Limb (tissue), 2 donors: Measurements from ENCODE around the gene TXNRD2.

Experiments
- DNase-seq, 2 donors: peaks; one replicate each; pipeline ENCODE4 v3.0.0-alpha.2; 2016; ENCODE audit errors: extremely low spot score in 2 of 2

Gene TXNRD2

DNA sequence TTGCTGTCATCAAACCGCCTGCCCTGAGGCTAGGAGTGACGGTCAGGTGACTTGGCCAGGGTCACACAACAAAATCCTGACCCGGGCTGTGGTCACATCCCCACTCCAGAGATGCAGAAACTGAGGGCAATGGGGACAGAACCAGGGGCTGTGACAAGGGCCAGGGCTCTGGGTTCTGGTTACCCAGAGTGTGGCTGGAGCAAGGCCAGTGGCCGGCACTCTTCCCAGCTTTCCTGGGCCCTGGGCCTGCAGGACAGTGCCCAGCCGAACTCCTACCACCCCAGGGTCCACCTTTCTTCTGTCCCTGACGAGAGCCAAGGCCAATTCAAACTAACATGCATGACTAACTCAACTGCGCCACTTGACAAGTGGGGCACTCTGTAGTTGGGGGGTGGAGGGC is 39.1 kb upstream of the TXNRD2 start:
- no peak for DNase-seq

DNA sequence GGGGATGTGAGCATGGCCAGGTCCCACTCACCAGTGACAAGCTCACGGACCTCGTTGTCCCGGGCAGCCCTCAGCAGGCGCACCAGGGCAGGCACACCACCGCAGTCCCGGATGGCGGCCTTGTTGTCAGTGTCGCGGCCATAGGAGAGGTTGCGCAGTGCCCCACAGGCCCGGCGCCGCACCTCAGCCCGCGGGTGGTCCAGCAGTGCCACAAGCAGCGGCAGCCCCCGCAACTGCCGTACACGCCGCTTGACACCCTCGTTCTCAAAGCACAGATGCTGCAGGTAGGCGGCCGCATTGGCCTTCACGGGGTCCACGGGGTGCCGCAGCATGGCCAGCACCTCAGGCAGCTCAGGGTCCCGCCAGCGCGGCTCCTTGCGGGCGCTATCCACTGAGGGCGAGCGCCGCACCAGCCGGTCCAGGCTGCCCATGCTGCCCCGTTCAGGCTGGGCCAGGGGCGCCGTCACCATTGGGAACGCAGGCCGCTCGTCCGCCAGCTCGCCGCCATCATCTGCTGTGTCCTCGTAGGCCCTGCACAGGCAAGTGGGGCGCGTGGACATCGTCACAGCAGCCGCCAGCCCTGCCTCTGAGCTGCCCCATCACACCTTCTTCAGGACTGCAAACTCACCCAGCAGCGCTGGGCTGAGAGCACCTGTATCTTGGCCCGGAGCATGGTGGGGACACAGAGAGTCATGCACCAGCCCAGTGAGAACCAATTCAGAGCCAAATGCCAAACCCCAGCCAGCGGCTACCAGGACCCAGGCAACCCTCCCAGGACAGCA is 38.3 kb upstream of the TXNRD2 start:
- DNase-seq = no peak

DNA sequence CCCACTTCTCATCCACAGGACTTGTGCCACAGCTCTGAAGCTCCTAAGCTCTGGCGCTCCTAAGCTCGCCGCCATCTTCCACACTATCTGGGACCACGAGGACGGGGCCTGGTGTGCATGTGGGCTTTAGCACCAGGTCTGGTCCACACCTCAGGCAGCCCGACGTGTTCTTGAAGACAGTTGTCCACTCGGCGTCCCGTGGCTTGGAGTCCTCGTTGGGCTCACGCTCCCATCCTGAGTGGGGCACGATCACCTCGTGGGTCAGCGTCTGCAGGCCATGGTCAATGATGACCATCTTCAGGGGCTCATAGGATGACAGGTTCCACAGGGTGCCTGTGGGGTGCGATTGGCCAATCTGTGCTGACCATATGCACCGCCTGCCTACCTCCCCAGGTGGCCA is 37.1 kb upstream of the TXNRD2 start:
- DNase-seq = no peak

DNA sequence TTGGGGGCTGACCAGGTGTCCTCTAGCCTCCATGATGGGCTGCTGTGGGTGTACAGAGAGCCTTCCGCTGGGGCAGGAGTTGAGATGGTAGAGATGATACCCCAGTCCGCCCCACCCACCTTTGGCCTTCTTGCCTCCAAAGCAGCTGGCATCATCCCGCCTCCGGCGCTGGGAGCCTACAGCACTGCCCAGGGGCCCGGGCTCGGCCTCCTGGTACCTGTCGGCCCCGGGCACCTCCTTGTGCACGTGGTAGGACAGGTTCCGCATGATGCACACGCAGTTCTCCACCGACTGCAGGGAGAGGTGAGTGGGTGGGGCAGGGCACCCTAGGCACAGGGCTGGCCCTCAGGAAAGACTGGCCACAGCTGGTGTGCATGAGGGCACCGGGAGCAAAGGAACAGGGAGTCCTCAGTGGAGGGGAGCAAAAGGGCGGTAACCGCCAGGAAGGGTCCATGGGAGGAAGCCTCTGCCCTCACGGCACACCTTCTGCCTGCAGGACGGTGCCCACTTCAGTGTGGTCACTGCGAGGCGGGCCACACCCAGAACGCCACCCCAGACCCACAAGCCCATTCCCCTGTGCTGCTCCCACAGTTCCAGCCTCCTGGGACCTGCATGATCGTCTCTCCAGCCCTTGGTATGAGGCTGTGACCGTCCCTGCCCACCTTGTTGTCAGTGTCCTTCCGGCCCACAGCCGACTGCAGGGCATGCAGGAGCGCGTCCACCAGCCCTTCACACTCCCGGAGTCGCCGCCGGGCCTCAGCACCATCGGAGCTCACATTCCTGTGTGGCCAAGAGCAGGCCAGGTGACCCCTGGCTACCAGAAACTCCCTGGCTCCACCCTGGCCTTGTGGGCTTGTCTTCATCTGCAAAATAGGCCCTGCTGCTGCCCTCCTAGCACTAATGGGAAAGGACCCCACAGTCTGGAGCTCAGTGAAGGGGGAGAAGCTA is 36.0 kb upstream of the TXNRD2 start:
- DNase-seq = no peak

DNA sequence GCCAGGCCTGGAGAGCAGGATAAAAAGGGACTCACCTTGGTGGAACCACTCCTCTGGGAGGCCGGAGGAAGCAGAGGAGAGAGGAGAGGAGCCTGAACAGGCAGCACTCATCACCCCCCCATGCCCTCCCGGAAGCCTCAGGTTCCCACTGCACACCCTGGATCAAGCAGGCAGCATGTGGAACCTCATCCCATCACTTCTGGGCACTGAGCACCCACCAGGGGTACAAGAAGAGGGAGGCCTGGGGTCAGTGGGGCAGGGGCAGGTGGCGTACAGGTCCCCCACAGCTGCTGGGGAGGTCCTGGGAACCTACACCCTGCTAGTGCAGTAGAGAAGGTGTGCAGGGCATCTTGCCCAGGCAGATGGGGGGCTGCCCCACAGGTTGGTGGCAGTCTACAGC is 35.1 kb upstream of the TXNRD2 start:
- no peak for DNase-seq

DNA sequence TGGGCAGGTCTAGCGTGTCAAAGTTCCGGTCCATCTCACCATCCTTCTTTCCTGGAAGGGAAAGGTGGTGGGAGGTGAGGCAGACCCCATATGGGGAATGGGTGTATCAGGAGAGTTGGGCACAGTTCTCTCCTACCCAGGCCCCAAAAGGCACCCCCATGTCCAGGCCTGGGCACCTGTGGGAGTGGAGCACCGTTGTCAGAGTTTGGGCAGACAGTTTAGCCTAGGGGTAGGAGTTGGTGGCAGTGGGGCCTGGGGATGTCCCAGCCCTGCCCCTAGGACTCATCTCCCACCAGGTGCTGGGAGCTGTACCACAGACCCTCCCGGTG is 34.1 kb upstream of the TXNRD2 start:
- DNase-seq = no peak

DNA sequence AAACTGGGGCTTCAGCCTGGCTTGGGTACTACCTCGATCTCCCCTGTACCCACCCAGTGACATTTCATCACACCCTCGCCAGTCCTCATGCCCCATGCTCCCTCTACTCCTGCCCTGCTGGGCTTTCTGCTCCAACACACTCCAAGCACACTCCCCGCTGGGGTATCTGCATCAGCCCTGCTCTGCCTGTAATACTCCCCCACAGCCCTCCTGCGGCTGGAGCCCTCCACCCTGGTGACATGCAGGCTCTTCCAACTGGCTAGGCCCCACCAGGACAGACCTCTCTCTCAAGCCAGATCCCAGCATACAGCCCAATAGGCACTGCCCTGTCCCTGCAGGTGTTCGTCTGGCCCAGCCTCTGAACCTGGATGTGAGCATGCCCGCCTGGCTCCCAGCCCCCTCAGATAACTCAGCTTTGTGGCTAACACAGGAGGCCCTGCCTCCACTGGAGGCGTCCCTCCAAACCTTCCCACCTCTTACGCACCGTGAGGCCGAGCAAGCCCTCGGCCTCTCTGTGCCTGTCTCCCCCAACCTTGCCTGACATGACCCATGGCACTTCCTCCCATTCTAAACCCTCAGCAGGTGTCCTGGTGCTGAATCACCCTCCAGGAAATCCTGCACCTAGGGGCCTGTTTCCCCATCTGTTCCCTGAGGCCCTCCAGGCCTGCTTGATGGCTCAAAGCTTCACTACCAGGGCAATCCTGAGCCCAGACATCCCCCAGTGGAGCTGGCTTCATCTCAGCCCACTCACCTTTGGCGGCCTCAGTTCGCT is 33.5 kb upstream of the TXNRD2 start:
- no peak for DNase-seq

DNA sequence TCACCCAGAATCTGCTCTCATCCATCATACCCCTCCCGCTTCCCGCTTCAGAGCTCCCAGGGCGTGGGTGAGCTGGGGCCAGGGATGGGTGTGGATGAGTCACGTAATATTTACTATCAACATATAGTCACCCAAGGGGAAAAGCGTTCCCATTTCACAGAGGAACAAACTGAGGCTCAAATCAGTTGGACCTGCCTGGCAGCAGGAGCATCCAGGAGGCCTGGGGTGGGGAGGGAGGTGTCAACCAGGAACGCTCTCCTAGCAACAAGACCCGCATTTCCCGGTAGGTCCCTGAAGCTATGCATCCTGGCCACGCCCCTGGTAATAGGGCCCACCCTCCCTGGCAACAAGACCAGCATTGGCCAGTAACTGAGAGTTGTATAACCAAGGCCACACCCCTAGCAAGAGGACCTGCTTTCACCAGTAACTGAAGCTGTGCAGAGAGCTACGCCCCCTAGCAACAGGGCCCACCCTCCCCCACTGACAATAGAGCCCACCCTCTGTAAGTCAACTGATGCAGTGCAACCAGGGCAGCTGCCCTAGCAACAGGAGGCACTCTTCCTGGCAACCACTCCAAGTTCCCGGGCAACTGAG is 32.7 kb upstream of the TXNRD2 start:
- peak; percentile 50 to 78 for DNase-seq

DNA sequence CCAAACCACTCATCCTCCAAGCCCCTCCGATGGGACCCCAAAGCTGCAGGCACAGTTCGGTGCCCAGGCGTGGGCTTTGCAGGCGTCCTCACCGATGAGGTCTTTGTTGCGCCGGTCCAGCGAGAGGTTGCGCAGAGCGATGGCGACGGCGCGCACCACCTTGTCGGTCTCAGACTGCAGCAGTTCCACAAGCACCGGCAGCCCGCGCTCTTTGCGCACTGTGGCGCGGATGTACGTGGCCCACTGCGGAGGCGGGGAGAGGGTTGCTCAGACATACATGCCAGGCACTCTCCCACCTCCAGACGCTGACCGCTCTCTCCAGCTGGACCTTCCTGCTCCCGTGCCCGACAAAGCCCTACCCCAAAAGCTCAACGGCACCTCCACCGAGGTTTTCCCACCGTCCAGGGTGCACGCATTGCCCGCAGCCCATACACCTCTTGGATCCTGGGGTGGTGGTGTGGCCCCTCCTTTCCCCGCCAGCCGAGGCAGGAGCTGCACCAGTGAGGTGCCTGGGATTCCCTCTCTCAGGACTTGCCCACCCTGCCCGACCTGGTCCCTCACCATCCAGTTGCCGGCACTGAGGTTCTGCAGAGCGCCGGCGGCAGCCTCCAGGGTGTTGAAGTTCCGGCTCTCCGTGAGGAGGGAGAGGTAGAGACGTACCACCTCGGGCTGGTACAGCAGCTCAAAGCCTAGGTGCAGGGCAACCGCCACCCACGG is 32.1 kb upstream of the TXNRD2 start:
- DNase-seq = no peak

DNA sequence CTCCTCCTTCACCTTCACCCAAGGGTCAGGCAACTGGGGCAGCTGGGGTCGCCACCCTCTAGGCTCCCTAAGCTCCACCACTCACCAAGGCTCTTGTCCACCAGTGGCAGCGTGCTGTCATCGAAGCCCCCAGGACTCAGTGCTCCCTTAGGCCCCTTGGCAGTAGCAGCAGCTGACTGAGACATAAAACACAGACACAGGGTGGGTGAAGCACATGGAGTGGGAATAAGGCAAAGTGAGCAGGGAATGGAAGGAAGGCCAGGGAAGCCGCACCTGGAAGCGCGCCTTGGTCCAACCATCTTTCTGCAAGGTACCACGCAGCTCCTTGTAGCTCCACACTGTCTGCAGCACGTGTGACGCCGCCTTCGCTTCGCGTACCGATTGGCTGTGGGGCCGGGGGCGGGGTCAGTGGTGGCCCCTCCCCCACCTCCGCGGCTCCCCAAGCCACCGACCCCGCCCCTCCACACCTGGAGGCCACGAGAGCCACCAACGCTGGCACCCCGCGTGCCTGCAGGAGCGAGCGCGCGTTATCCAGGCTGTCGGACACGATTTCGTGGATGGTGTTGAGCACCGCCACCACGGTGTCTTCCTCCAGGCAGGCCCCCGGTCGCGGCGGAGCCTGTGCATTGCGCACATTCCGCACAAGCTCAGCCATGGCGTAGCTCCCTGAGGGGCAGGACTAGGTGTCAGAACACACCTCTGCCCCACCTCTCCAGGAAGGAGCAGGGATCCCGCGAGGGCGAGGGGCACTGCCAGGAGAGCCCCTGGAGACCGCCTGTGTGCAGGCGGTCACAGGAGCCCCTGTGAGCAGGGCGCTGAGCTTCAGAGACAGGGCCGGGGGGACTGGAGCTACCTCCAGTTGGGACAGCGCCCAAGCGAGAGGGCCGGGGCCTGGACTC is 31.3 kb upstream of the TXNRD2 start:
- no peak for DNase-seq

DNA sequence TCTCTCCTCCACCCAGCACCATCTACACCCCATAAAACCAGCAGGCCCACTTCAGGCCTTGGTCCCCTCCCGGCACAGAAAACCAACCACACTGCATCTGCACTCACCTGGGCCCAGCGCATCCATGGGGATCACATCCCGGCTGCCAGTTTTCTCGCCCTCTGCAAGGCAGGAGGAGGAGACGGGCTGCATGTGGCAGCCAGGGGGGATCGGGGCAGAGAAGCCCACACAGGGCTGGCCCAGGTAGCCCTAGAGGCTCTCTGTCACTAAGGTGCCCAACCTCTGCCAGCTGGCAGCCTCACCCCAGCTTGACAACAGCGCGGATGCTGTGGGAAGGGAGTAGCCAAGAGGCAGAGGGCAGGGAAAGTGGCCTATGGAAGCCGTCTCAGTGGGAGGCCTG is 30.6 kb upstream of the TXNRD2 start:
- DNase-seq = no peak

DNA sequence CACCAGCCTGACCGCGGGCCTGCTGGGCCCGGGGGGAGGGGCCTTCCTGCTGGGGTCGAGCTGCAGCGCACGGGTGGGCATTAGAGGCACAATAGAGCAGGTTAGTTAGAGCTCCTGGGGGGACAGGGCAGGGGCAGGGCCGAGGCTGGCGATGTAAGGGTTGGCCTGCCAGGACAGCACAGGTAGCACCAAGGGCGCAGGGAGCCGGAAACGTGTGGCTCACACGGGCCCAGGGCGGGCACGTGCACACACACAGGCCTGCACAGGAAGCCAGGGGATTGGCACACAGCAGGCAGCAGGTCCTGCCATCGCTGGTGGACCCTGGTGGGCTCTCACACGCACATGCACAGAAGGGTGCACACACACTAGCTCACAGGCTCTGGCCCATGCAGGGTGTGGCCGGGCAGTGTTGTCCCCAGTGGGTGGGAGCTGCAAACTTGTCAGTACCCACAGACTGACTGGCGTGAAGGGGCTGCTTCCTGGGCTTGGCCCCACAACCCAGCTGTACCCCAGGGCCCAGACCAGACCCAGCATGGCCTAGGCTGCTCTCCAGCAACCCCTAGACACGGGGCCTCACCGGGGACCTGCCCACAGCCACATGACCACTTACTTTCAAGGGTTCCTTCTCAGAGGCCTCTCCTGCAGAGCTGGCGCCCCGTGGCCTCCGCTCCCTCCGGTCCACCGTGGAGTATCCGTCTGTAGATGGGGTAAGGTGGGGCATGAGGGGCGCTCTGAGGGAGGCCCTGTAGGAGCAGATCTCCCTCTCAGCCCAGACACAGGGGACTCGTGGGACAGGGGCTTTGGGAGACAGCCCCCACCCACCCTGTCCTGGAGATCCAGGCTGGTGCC is 29.9 kb upstream of the TXNRD2 start:
- DNase-seq = no peak

DNA sequence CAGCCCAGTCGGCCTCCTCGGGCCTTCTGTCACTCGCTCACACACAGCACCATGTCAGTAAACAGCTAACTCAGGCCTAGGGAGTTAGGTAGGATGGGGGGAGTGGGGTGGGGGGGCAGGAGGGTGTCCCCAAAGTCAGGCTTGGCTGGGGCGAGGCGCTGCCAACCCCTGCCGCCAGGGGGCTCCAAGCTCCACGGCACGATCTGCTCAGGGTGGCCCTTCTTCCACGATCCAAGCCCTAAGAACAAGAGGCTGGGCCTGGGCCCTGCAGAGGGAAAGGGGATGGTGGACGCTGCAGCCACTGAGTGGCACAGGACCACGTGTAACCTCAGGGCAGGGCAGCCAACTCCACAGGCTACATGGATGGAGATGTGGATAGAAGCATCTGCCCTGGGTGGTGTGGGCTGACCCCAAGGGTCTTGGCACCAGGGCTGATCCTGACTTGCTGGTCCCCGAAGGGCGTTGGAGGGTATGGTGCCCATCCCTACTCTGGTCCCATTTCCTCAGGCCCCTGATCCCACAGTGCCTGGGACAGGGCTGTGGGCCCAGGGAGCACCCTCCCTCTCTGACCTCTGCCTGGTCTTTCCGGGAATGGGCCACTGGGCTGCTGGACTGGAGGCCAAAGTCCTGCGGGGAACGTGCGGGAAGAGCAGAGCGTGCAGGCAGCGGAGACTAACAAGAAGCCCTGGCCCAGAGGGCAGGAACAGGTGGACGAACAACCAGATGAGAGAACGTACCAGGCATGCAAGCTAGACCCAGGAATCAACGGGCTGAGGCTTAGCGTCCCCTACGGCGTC is 29.1 kb upstream of the TXNRD2 start:
- peak; percentile 43 to 81 for DNase-seq

DNA sequence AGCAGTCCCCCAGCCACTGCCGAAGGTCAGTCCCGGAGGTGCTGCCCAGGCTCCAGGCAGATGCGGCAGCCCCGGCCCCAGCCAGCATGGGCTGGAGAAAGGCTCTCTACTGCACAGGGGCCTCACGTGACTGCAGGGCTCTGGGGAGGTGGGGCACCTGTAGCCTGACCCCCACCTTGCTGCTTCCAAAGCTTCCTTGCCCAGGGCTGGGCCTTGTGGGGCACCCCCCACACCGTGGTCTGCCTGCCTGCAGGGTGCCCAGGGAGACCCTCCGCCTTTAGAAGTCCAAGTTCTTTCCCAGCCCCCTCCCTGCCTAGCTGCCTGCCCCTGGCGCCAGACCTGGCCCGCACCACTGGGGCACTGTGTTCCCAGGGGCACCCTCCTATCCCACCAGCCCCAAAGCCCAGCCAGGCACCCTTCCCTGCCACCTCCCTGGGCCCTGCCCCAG is 28.4 kb upstream of the TXNRD2 start:
- DNase-seq = no peak

DNA sequence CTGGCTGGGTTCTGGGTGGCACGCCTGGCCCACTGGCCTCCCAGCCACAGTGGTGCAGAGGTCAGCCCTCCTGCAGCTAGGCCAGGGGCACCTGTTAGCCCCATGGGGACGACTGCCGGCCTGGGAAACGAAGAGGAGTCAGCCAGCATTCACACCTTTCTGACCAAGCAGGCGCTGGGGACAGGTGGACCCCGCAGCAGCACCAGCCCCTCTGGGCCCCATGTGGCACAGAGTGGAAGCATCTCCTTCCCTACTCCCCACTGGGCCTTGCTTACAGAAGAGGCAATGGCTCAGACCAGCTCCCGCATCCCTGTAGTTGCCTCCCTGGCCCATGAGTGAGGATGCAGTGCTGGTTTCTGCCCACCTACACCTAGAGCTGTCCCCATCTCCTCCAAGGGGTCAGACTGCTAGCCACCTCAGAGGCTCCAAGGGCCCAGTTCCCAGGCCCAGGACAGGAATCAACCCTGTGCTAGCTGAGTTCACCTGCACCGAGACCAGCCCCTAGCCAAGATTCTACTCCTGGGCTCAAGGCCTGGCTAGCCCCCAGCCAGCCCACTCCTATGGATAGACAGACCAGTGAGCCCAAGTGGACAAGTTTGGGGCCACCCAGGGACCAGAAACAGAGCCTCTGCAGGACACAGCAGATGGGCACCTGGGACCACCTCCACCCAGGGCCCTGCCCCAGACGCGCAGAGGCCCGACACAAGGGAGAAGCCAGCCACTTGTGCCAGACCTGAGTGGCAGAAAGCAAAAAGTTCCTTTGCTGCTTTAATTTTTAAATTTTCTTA is 27.7 kb upstream of the TXNRD2 start:
- DNase-seq = no peak

DNA sequence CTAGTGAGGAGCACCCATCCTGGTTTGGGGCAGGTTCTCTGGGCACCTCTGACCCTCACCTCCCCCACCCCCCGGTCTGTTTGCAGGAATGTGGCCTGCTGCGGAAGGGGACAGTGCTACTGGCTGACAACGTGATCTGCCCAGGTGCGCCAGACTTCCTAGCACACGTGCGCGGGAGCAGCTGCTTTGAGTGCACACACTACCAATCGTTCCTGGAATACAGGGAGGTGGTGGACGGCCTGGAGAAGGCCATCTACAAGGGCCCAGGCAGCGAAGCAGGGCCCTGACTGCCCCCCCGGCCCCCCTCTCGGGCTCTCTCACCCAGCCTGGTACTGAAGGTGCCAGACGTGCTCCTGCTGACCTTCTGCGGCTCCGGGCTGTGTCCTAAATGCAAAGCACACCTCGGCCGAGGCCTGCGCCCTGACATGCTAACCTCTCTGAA is 26.9 kb upstream of the TXNRD2 start:
- no peak for DNase-seq

DNA sequence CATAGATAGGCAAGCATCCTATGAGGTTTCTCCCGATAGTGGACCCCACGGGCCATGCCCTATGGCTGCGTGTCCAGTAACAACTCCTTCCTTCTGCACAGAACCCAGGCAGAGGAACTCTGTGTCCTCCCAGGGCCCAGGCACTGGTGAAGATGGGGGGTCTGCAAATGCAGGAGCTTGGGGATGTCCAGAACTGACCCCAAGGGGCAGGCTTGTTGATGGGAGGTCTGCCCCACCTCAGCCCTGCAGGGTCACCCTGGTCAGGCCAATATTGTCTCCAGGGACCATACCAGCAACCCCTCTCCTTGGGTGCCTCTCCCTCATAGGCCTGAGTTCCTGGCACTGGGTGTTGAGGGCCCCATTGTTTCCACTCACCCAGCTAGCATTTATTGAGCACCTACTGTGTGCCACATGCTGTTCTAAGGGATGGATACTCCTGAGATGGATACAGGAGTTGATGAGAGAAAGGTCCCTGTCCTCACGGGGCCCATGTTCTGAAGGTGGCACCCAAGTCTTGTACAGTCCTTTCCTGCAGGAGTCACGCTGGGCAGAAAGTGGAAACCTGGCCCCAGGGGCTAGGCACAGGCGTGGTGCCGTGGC is 26.3 kb upstream of the TXNRD2 start:
- DNase-seq = no peak
